WTC11 (cell line): ENCODE data around the gene CRABP2.

Experiments used
- KAT7 ChIP-seq: sonication (generic); formaldehyde crosslinking; IDR thresholded peaks from 2 replicates; pipeline ENCODE4 v1.8.1; 2023; ENCODE audit warnings: missing genetic modification reagents, mild to moderate bottlenecking, borderline replicate concordance
- NFYB ChIP-seq: sonication (generic); formaldehyde crosslinking; conservative IDR thresholded peaks from 2 replicates; pipeline ENCODE4 v1.8.0; 2022; ENCODE audit warnings: low read depth, missing genetic modification reagents
- SP1 ChIP-seq: sonication (generic); formaldehyde crosslinking; conservative IDR thresholded peaks from 2 replicates; pipeline ENCODE4 v1.8.1; 2022; ENCODE audit warnings: missing genetic modification reagents
- TF ChIP-seq, protein P1 (sequence below): fragments of 200-600 bp; IDR thresholded peaks from 2 replicates; pipeline ENCODE4 v1.8.0; 2022; ENCODE audit warnings: antibody characterized with exemption
- TF ChIP-seq, protein P2 (sequence below): sonication (generic); formaldehyde crosslinking; IDR thresholded peaks from 2 replicates; pipeline ENCODE4 v1.8.0; 2022; ENCODE audit warnings: mild to moderate bottlenecking, missing genetic modification reagents

DNA sequence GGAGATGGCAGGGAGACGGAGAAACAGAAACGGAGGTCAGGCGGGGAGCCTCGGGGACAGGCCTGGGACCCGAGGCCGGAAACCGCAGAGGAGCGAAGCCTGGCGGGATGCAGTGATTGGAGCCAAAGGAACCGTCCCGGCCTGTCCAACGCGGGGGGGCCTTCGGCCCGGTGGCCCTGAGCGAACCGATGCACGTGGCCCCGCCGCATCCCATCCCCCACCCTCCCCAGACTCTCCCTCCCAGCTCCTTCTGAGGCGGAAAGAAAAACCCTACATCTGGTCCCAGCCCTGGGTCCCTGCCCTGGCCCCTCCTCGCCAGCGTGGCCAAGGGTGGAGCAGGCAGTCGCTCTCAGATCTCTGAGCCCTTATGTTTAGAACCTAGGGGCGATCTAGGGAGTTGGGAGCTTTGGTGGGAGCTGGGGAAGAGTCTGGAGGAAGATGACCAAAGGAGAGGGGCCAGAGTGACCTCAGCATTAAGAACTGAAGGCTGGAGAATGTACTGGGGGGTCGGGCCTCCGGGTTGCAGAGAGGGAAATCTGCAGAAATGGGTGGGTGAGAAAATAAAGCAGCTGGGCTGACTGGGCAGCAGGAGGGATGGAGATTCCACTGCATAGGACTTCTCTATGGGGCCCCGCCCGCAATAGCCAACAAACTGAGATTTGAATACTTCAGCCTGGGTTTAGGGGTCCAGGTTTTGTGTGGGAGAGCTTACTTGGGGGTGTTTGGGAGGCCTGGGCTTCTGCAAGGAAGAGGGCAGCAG lies 1.5 kb upstream of the CRABP2 start:
- TF ChIP-seq, protein P1, sequence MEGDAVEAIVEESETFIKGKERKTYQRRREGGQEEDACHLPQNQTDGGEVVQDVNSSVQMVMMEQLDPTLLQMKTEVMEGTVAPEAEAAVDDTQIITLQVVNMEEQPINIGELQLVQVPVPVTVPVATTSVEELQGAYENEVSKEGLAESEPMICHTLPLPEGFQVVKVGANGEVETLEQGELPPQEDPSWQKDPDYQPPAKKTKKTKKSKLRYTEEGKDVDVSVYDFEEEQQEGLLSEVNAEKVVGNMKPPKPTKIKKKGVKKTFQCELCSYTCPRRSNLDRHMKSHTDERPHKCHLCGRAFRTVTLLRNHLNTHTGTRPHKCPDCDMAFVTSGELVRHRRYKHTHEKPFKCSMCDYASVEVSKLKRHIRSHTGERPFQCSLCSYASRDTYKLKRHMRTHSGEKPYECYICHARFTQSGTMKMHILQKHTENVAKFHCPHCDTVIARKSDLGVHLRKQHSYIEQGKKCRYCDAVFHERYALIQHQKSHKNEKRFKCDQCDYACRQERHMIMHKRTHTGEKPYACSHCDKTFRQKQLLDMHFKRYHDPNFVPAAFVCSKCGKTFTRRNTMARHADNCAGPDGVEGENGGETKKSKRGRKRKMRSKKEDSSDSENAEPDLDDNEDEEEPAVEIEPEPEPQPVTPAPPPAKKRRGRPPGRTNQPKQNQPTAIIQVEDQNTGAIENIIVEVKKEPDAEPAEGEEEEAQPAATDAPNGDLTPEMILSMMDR, result no peak
- TF ChIP-seq SP1, result no peak
- TF ChIP-seq, protein P2, sequence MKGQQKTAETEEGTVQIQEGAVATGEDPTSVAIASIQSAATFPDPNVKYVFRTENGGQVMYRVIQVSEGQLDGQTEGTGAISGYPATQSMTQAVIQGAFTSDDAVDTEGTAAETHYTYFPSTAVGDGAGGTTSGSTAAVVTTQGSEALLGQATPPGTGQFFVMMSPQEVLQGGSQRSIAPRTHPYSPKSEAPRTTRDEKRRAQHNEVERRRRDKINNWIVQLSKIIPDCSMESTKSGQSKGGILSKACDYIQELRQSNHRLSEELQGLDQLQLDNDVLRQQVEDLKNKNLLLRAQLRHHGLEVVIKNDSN (CRISPR knock-in tag), result no peak
- TF ChIP-seq KAT7, result 0 out of 2 replicates have a peak, but pooled peaks have one; percentile 18
- TF ChIP-seq NFYB (CRISPR knock-in tag), result no peak
